Forelimb muscle (tissue), 1 donor: Measurements from ENCODE around the gene NYAP2. TPM values are rescaled to one million over a fixed set of nuclear protein-coding genes. Genes with fewer than 3 reads are reported as not detected.

Source experiments
- DNase-seq: peaks from one replicate; pipeline ENCODE4 v3.0.0-alpha.2; 2013; ENCODE audit warnings: low read depth
- polyA plus RNA-seq: library from polyadenylated mRNA; unstranded; fragments of 120-200 nt; gene quantifications from one replicate; pipeline ENCODE4 v1.2.1, GENCODE V29; 2013; ENCODE audit not compliant: insufficient read length

The NYAP2 gene
- 0.34 TPM for polyA plus RNA-seq

DNA sequence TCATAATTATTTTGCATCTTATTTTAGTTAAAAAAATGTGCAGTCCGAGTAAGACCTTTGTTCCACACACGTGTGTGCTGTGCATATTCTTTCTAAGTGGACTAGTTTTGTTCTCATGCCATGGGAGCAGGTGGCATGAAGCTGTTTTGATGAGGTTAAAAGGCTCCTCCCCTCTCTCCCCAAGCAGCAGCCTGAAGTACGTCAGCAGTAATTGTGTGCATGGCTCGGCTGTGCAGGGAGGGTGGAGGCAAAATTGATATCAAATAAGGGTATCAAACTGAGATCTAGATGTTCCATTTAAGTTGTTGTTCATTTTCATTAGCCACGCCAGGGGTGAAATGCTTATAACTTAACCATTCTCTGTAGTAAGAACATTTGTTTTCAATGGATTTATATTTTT, at the start of gene NYAP2:
Gene NYAP2, plus strand, starts transcription at position 207 of the 400 bp plus-strand sequence. CDS start 9,171 bp downstream, outside the sequence.
- no peak for DNase-seq

DNA sequence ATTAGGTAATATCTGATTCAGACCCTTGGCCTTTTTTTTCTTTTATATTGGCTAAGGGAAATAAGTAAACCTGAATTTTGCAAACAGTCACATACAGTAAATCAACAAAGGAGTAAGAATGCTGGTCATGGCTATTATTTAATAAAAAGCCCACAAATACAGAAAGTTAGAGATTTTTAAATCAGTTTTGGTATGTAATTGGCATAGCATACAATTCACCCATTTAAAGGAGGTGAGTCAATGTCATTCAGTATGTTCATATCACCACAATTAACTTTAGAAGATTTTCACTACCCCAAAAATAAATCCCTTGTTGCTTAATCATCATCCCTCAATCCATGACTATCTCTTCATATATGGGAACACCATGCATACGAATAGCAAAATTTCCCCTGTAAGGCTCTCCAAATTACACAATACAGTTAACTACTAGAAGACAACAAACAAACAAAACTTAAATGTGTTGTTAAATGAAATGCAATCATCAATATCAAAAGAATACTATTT, 45.9 kb upstream of the NYAP2 start:
- no peak for DNase-seq

DNA sequence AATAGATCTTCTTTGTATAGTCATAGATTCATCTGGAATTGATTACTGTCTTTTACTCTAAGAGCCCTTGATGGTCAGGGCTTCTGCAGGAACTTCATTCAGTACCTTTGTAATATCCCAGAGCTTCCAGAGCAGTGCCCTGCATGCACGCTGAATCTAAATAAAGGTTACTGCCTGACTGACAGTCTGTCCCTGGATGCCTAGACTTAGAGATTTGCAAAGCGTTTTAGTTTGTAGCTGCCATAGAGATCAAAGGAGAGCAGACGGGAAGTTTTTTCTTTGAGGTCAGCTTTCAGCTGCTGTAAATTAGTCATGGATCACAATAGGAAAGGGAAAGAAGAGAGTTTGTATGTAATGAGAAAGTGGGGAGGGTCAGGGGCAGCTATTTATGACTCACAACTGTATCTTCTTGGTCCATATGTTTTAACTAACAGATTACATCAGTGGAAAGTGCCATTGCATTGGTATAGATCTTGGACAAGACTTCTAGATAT, 45.2 kb upstream of the NYAP2 start:
- no peak for DNase-seq

DNA sequence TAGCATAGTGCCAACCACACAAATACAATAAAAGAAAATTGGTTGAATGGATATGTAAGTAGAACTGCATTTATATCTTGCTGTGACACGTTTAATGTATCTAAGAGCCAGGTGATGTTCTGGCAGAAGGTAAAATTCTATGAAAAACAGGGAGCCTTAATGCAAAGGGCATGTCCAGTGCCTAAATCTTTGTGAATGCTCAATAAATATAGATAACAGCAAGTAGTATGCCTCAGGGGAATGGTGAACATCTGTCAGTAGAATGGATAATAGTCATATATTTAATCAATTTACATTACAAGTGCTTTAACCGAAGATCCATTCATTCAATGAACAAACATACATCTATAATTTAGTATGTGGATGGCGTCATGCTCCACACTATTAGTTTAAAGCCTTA, 43.7 kb upstream of the NYAP2 start:
- DNase-seq = no peak

DNA sequence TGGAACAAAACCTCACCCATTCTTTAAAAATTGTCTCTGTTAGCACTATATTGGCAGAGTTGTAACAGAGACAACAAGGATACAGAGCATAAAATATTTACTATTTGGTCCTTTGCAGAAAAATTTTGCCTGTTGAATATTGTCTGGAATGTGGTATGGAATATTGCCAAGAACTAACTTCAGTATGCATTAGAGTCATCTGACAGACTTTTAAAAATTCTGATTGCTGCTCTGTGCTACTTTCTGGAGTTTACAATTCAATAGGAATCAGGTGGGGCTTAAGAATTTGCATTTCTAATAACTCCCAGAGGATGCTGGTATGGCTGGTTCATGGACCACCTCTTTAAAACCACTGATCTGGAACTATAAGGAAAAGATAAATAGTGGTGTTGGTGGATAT, 32.8 kb upstream of the NYAP2 start:
- DNase-seq = no peak

DNA sequence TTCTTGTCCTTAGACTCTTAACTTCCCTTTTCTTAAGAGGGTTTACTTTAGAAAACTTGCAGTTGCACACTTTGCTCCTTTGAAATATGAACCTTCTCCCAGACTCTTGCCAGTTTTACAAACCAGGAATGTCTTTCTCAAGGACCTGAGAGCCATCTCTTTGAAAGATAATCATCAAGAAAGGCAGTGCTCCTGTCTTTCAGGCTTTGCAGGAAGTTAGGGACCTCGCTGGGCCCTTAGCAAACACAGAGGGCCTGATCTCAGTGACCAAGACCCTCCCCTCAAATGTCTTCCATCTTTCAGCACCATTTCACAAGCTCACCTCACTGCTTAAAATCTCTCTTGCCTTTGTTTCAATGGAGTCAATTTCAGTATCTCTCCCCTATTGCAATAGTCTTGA, 32.0 kb upstream of the NYAP2 start:
- no peak for DNase-seq

DNA sequence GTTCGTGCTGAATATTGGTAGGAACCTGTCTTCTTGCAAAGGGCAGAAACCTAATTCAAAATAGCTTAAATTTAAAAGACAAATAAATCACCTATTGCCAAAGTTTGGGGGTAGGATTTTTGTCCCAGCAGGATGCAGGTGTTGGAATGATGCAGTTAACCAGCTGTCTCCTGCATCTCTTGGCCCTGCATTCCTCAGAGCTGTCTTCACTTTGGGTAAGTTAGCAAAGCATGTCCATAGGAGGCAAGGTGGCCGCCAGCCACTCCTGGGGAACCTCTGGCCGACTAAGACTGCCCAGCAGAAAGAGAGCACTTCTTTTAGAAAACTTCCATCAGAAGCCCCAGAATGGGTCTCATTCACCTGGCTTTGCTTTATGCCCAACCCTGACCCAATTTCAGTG, 20.5 kb upstream of the NYAP2 start:
- no peak for DNase-seq

DNA sequence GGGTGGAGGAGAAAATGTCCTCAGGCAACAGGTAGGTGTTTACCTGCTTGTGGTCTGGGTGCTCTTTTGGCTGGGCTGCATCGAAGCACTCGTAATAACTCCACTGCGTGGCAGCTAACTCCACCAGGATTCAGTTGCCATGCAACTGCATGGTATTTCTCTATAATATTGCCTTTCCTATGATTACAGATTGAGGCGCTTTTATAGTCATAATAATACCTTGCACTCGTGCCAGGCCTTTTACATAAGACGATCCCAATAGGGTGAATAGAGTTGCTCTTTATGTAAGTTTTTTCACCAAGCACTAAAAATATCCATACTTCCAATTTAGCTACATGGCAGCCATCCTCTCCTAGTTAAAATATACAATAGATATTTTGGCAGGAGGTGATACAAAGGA, 19.7 kb upstream of the NYAP2 start:
- DNase-seq = no peak

DNA sequence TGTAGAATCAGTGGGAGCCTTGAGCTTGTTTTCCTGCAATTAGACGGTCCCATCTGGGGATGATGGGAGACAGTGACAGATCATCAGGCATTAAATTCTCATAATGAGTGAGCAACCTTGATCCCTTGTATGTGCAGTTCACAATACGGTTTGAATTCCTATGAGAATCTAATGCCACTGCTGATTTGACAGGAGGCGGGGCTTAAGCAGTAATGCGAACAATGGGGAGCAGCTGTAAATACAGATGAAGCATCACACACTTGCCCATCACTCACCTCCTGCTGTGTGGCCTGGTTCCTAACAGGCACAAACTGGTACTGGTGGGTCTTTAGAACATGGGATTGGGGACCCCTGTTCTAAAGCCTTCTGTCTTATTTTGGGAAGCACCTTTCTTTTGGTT, 17.9 kb upstream of the NYAP2 start:
- no peak for DNase-seq

DNA sequence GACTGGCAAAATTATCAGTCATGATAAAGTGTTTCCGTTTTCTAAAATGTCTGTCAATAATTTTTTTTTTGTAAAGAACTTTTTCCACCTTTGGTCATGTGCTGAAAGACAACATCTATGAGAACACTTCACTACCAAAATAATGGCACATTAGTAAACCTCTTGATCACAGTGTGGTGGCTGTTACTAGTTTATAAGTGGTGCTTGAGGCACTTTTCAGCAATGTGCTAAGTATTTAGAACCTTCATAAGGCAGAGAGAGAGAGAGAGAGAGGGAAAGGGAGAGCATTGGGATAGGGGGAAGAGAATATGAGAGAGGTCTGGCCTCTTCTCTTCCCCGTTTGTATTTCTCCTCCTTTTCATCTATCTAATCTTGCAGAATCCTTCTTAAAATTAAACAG, 1.1 kb upstream of the NYAP2 start:
- DNase-seq = no peak

DNA sequence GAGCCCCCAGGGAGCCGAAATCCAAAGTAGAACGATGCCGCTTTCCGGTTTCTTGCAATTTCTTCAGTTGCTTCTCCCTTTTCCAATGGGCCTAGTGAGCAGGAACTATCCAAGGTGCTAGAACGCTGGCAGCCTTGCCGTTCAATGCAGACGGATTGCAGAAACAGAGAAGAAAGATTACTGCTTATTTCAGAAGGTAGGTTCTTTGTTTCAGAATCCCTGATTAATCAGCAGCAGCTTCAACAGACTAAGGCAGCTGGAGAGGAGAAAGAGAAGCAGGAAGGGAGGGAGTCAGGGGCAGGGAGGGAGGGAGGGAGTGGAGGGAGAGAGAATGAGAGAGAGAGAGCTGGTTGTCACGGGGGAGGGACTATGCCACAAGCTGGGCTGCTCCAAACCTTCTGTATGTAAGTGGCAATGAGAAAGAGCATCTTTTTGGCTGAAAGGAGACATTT, 576 bp downstream of the NYAP2 start:
- DNase-seq = peak; percentile 19

DNA sequence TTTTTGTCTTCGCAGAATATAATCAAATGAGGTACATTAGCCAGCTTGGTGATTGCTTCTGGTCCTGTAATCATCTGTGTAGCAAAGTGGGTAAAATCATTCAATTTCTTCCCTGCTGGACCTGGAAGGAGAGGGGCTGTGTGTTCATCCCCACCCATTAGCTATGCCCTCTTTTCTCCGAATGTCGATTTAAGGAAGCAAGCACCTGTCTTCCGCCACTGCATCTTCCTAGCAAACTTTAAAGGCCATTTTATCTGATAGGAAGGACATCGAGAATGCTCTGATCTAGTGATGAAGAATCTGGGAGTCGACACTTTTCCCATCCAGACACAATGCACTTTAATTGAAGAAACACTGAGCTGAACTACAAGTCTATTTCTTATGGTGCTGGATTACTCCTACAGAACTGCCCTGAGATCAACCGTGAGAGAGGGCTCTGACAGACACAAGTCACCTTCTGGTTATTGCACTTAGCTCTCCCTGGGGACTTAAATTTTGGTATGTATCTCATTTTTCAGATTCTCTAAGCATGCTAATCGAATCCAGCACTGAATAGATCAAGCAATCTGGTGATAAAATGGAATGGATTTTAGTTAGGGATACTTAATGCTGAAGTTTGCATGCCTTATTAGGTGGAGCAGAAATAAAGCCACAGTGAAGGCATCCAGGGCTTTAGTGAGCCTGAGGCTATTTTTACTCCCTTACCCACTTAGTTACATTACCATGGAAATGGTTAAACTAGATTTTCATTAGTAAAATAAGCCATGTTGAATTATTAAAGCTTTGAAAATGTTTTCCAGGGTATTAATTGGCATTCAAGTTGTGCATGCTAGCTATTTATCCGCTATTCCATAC, 1.3 kb downstream of the NYAP2 start:
- no peak for DNase-seq

DNA sequence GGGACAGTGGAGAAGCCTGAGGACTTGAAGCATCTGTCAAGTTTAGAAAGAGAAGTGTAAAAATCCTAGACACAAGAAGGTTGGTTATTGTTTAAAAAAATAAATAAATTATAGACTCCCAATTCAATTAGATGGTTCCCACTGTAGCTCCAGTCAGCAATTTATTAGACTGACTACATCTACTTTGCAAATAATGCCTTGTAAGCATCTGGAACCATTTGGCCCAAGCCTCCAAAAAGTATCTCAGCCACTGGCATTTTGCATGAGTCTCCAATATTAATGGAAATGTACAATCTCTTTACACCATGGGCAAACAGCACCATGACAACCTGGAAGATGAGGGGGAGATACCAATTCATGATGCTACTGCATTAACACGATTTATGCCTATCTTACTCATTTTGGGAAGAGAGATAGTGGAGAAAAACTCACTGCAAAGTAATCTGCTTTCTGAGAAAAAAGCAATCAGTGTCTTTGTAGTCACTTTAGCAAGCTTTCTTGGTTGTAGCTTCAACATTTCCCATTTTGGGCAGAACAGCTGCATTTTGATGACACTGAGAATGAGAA, 2.8 kb downstream of the NYAP2 start:
- DNase-seq = no peak

DNA sequence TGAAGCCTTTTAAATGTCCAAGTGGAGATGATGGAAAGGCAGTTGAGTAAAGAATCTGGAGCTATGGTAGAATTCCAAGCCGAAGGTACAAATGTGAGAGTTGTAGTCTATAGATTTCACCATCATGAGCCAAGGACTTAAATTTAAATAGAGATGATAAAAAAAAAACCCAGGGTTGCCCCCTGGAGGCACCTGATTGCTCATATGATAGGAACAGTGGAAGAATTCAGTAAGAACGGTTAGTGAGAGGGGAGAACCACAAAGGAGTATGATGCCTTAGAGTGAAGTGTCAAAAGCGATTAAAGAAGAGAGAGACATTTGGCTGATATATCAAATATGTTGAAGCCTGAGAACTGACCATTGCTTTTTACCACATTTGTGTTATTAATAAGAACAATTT, 11.9 kb downstream of the NYAP2 start:
- no peak for DNase-seq

DNA sequence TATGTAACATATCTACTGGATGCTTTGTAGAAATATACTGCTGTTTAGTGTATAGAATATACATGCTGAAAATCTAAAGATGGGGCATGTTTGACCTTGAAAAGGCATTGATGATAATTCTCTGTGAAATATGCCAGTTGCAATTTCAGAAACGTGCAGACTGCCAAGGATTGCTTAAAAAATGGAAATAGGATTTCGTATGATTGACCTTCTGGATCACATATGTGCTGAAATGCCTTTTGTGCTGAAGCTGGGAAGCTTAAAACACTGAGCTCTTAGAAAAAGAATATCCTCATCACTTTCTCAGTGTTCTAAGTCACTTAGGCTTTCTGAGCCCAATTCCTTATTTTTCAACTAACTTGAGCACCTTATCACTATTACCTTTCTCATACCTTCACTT, 14.3 kb downstream of the NYAP2 start:
- no peak for DNase-seq

DNA sequence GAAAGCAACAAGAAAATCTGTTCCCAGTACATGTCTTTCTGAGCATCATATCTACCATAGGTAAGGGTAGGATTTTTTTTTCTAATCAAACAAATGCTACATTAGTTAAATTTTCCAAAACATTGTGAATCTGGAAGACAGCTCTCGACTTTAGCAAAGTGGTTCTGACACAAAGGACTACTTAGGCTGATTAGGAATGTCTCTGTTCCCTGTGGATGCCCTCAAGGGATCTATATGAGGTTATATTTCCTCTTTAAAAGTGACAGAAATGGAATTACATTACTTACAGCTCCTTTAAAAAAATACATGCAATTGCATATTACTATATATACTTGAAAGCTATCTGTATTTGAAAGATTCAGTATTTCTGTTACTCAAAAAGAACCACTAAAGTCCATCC, 15.4 kb downstream of the NYAP2 start:
- no peak for DNase-seq

DNA sequence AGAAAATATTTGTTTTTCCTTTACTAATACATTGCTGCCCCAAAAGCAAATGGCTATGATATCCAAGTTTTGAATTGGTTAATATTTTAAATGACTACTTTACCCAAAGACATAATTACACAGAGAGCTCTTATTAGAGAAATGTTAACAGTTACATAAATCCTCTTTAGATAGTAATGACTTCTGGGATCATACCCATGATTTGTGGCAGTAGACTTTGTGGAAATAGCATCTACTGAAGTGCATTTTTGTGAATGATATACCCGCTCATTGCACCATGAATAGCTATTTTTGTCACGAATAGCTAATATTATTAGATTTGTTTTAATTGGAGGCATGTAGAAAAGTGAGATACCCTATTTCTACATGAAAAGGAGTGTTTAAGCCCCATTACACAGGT, 15.8 kb downstream of the NYAP2 start:
- no peak for DNase-seq

DNA sequence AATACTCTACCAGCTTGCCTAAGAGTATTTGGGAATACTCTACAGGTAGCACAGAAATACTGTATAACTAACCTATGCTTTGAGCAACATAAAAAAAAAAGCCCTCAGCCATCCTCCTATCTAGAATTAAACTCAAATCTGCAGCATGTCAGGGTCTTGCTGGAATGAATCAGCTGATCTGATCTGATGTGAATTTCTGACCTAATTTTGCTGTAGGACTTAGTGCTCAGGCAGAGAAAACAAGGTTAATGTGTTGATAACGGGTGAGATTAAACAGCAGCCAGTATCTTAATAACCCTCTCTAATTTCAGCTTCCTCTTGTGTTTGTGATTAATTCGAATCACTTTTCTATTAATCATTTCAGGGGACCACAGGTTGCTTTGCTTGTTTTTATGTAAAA, 16.3 kb downstream of the NYAP2 start:
- no peak for DNase-seq

DNA sequence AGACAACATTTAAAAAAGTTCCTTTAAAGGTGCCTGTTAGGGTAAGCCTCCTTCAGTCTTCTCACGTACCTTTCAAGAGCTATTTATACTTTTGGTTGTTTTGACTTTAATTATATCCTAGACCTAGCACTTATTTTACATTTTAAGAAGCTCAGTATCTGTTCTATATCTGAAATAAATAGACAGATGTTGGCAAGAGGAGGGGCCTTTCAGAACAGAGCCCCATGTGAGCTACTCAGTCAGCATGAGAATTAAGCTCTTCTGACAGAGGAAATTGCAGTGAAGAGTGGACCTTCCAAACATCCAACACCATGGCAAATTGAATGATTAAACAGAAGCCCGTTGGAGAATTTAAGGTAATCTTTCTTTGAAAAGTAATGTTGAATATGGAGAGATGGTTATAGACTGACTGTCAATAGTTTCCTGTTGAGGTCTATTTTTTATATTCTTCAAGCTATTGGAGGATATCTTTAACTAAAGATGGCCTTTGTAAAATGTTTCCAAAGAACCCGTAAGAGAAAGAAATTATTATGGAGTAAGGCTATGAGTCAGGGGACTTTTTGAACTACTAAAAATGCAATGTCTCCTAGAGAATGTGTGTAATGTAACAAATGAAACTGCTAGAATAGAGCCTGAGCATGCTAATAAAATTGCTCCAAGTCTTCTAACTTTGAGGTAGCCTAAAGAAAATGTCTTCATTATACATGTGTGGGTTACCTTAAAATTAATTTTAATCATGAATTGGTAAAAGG, 17.3 kb downstream of the NYAP2 start:
- no peak for DNase-seq

DNA sequence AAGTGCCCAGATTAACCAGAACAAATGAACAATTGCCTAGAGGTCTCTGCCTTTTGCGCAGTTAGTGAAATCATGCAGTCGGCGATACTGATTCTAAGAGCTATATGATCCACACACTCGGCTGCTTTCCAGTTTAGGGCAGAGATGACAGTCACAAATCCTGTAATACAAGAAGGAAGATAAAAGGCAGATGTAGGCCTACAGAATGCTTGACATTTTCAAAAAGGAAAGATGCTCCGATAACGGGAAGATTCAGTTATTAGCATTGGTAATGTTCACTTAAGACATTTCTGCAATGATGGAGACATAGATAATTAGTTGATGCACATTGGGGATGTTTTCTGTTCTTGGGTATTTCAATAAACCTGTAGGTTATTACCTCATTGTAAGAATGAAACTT, 19.5 kb downstream of the NYAP2 start:
- DNase-seq = no peak

DNA sequence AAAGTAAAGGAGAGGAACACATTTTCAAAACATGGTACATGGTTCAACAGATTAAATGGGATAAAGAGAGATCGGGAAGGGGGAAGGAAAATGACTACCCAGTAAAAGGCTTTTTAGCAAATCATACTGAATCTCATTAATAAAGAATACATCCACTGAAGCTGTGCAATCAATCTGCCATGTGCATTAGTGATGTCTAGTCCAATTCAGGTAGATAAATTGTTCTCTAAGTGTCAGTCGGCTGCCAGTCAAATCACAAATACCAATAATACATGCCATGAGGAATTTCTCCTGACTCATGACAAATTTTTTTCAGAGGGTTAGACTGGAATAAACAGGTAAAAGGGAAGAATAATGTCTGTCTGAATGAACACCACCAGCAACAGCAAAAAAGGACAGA, 22.6 kb downstream of the NYAP2 start:
- no peak for DNase-seq

DNA sequence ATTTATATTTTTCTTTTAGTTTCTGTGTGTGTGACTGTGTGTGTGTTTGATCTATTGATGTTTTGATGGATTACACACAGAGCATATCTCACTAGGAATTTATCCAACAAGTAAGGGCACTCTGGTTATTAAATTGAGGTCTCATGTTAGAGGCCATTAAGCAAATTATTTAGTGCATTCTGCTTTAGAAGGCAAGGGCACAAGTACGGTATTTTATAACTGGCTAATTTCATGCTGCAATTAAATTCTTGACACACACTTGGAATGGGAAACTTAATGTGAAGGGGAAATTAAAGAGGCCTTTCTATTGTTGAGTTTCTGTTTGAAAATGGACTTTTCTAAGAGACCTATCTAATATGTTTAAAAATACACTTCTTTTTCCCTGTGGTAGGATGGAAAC, 25.8 kb downstream of the NYAP2 start:
- DNase-seq = no peak
